ENCODE results near the gene ERMN. TPM values are rescaled to one million over a fixed set of nuclear protein-coding genes. Genes with fewer than 3 reads are reported as not detected.
"Not testable (repeated sequence)": the region's sequence is repeated elsewhere in the genome, so short reads cannot be mapped to it uniquely, and the experiment has no call there.

Gene ERMN
- under 1 TPM; 0.55 to 0.68 TPM for total RNA-seq
- 0.64 TPM for polyA plus RNA-seq (2013, experiment 1 of 2)
- polyA plus RNA-seq (2013, experiment 2 of 2): 0.37 TPM
- long read RNA-seq, experiment 1: 0 reads
- long read RNA-seq, experiment 2: 0 reads
- long read RNA-seq, experiment 3, partial matches to known transcripts: 0 of 2 reads
- long read RNA-seq, experiment 3, other reads (novel, unspliced or antisense): 0 of 2 reads
- long read RNA-seq, experiment 4: 0 reads

- peaks cover 20% of the 10 kb centered on the region for H3K4me1 ChIP-seq (ENCODE audit: control insufficient read depth, insufficient read depth, low read length)
- Mint-ChIP-seq H3K4me3 (no peak within 1 kb of the TSS), H3K4me1 (peaks cover 26% of the 10 kb centered on the region), H3K36me3 (ENCODE audit: low read depth) (no peaks in the 10 kb centered on the region), H3K9me3 (no peaks in the 10 kb centered on the region), H3K27ac (peak within 1 kb of the TSS; percentile 53), H3K27me3 (ENCODE audit: insufficient read depth) (no peaks in the 10 kb centered on the region)
- H3K9me3 ChIP-seq (ENCODE audit: control insufficient read depth, low read length): no peaks in the 10 kb centered on the region
- H3K36me3 ChIP-seq (ENCODE audit: control insufficient read depth, insufficient read depth, low read length): no peaks in the 10 kb centered on the region
- peak; percentile 73 for DNase-seq
- no peak within 1 kb of the TSS for H3K9ac ChIP-seq (ENCODE audit: extremely low read depth, low read length, poor library complexity, severe bottlenecking)
- no peak within 1 kb of the TSS for H3K27ac ChIP-seq (ENCODE audit: low read depth, low read length)
- TF ChIP-seq CTCF (conservative IDR thresholded peaks at IDR 0.05): no peak
- no peak within 1 kb of the TSS for H3K4me3 ChIP-seq (ENCODE audit: low read length)
- no peaks in the 10 kb centered on the region for H3K27me3 ChIP-seq (ENCODE audit: control insufficient read depth, insufficient read depth, low read length, poor library complexity, severe bottlenecking)
These were observed at the start of gene ERMN for GRCh38 chr2:157325786-157326185. Gene ERMN (minus strand): TSS chr2:157325824. CDS start chr2:157325642, 182 bp downstream.

GRCh38 chr2:157375384-157375783 is 49.8 kb upstream of the ERMN start:
- Histone ChIP-seq H3K36me3 (ENCODE audit: control insufficient read depth, insufficient read depth, low read length) (no peaks in the 10 kb centered on the region), H3K4me1 (ENCODE audit: control insufficient read depth, insufficient read depth, low read length) (no peaks in the 10 kb centered on the region), H3K27ac (ENCODE audit: low read depth, low read length) (no peak overlapping the region), H3K9ac (ENCODE audit: extremely low read depth, low read length, poor library complexity, severe bottlenecking) (no peak overlapping the region), H3K27me3 (ENCODE audit: control insufficient read depth, insufficient read depth, low read length, poor library complexity, severe bottlenecking) (no peaks in the 10 kb centered on the region), H3K9me3 (ENCODE audit: control insufficient read depth, low read length) (peaks cover 21% of the 10 kb centered on the region), H3K4me3 (ENCODE audit: low read length) (no peak overlapping the region)
- H3K27ac Mint-ChIP-seq: no peak overlapping the region
- H3K4me3 Mint-ChIP-seq: no peak overlapping the region
- no peak for DNase-seq
- peaks cover 23% of the 10 kb centered on the region for H3K9me3 Mint-ChIP-seq
- H3K27me3 Mint-ChIP-seq (ENCODE audit: insufficient read depth): no peaks in the 10 kb centered on the region
- peaks cover 6% of the 10 kb centered on the region for H3K36me3 Mint-ChIP-seq (ENCODE audit: low read depth)
- TF ChIP-seq CTCF (conservative IDR thresholded peaks at IDR 0.05): no peak
- WGBS, 2 experiments (ENCODE audit: insufficient coverage in 1 of 2, insufficient read length in 1 of 2): 87 to 88% methylated on average over 1 of the region's 1 CpG
- H3K4me1 Mint-ChIP-seq: no peaks in the 10 kb centered on the region

GRCh38 chr2:157368508-157368907 is 42.9 kb upstream of the ERMN start:
- not testable (repeated sequence) for H3K4me1 Mint-ChIP-seq

GRCh38 chr2:157367704-157368103 is 42.1 kb upstream of the ERMN start:
- no peaks in the 10 kb centered on the region for H3K27me3 ChIP-seq (ENCODE audit: control insufficient read depth, insufficient read depth, low read length, poor library complexity, severe bottlenecking)
- Mint-ChIP-seq H3K27ac (no peak overlapping the region), H3K4me3 (no peak overlapping the region), H3K27me3 (ENCODE audit: insufficient read depth) (no peaks in the 10 kb centered on the region), H3K9me3 (peaks cover 10% of the 10 kb centered on the region), H3K4me1 (no peaks in the 10 kb centered on the region), H3K36me3 (ENCODE audit: low read depth) (peaks cover 3% of the 10 kb centered on the region)
- no peak overlapping the region for H3K9ac ChIP-seq (ENCODE audit: extremely low read depth, low read length, poor library complexity, severe bottlenecking)
- no peak for DNase-seq
- peaks cover 5% of the 10 kb centered on the region for H3K9me3 ChIP-seq (ENCODE audit: control insufficient read depth, low read length)
- no peak overlapping the region for H3K4me3 ChIP-seq (ENCODE audit: low read length)
- H3K36me3 ChIP-seq (ENCODE audit: control insufficient read depth, insufficient read depth, low read length): no peaks in the 10 kb centered on the region
- no peak overlapping the region for H3K27ac ChIP-seq (ENCODE audit: low read depth, low read length)
- TF ChIP-seq CTCF (conservative IDR thresholded peaks at IDR 0.05): no peak
- WGBS, 2 experiments (ENCODE audit: insufficient coverage in 1 of 2, insufficient read length in 1 of 2): 75 to 88% methylated on average over 1 of the region's 1 CpG
- no peaks in the 10 kb centered on the region for H3K4me1 ChIP-seq (ENCODE audit: control insufficient read depth, insufficient read depth, low read length)

More at GRCh38 chr2:157368508-157368907, 42.9 kb upstream of the ERMN start:
- H3K27me3 ChIP-seq (ENCODE audit: control insufficient read depth, insufficient read depth, low read length, poor library complexity, severe bottlenecking); H3K36me3 ChIP-seq (ENCODE audit: control insufficient read depth, insufficient read depth, low read length); H3K9me3 Mint-ChIP-seq; H3K27ac Mint-ChIP-seq; H3K36me3 Mint-ChIP-seq (ENCODE audit: low read depth); DNase-seq; H3K4me3 Mint-ChIP-seq; H3K9me3 ChIP-seq (ENCODE audit: control insufficient read depth, low read length); H3K27me3 Mint-ChIP-seq (ENCODE audit: insufficient read depth); H3K9ac ChIP-seq (ENCODE audit: extremely low read depth, low read length, poor library complexity, severe bottlenecking); H3K4me3 ChIP-seq (ENCODE audit: low read length); H3K4me1 ChIP-seq (ENCODE audit: control insufficient read depth, insufficient read depth, low read length); H3K27ac ChIP-seq (ENCODE audit: low read depth, low read length): not testable (repeated sequence)
- WGBS, 2 experiments (ENCODE audit: insufficient coverage in 1 of 2, insufficient read length in 1 of 2): 94 to 100% methylated on average over 1 to 12 of the region's 25 CpGs
